GM19099 (cell line): ENCODE data around the gene ENPP3.
"Not testable (repeated sequence)": the region's sequence is repeated elsewhere in the genome, so short reads cannot be mapped to it uniquely, and the experiment has no call there.

ENCODE experiments used
- POLR2A ChIP-seq: IDR thresholded peaks from 3 replicates; pipeline ENCODE4 v1.6.1; 2011; ENCODE audit warnings: low read depth; ENCODE audit not compliant: insufficient read length; ENCODE audit errors: extremely low read depth

Gene ENPP3

GRCh38 chr6:131694832-131695426 is 57.8 kb downstream of the ENPP3 start:
- TF ChIP-seq POLR2A, result no peak

- TF ChIP-seq POLR2A, result no peak
These were observed 59.9 kb downstream of the ENPP3 start for GRCh38 chr6:131696956-131697355.

GRCh38 chr6:131710917-131711316 is 73.8 kb downstream of the ENPP3 start, which contains the start of gene CTAGE9:
Gene CTAGE9, minus strand, starts transcription at chr6:131711017. Its CDS starts 0 bp downstream, at chr6:131711017.
- TF ChIP-seq POLR2A, result not testable (repeated sequence)

- TF ChIP-seq POLR2A, result no peak
These were observed 80.9 kb downstream of the ENPP3 start for GRCh38 chr6:131717836-131718542.

- TF ChIP-seq POLR2A, result no peak
These were observed 84.1 kb downstream of the ENPP3 start for GRCh38 chr6:131721161-131721560.

- TF ChIP-seq POLR2A, result no peak
These were observed 87.0 kb downstream of the ENPP3 start for GRCh38 chr6:131724114-131724513.

GRCh38 chr6:131727467-131727866 is 90.4 kb downstream of the ENPP3 start:
- no peak for TF ChIP-seq POLR2A

- no peak for TF ChIP-seq POLR2A
These were observed 90.8 kb downstream of the ENPP3 start for GRCh38 chr6:131727868-131728267.

GRCh38 chr6:131728296-131728939 is 91.3 kb downstream of the ENPP3 start:
- TF ChIP-seq POLR2A, result no peak

- TF ChIP-seq POLR2A, result no peak
These were observed 92.4 kb downstream of the ENPP3 start for GRCh38 chr6:131729550-131729949.

- no peak for TF ChIP-seq POLR2A
These were observed 93.2 kb downstream of the ENPP3 start for GRCh38 chr6:131730264-131730663.

GRCh38 chr6:131731224-131731623 is 94.1 kb downstream of the ENPP3 start:
- no peak for TF ChIP-seq POLR2A

GRCh38 chr6:131733376-131734016 is 96.4 kb downstream of the ENPP3 start:
- no peak for TF ChIP-seq POLR2A

GRCh38 chr6:131736003-131736596 is 99.0 kb downstream of the ENPP3 start:
- TF ChIP-seq POLR2A, result no peak

GRCh38 chr6:131736811-131737210 is 99.7 kb downstream of the ENPP3 start:
- no peak for TF ChIP-seq POLR2A
